ENCODE data around the gene C6orf89. TPM values are rescaled to one million over a fixed set of nuclear protein-coding genes. Genes with fewer than 3 reads are reported as not detected.
A peak's percentile ranks its signal among the peaks of the same experiment; 100 is the strongest.

Gene C6orf89
- total and polyA plus RNA-seq, 2 experiments from 2014 or later, result 73.8 to 84.0 TPM

- TF ChIP-seq EZH2phosphoT487 (IDR thresholded peaks at IDR 0.05; ENCODE audit: insufficient read depth, low read depth) (no peak), EZH2 (IDR thresholded peaks at IDR 0.05; ENCODE audit: insufficient read depth, poor library complexity, severe bottlenecking) (no peak)
- 53 to 56% methylated on average over 13 to 14 of the region's 14 CpGs for WGBS, 2 experiments (ENCODE audit: low coverage in 1 of 2, low lambda C conversion rate in 2 of 2, missing lambda C conversion rate in 2 of 2)
- in situ Hi-C loops (cut with MboI), result no loop called here
- Histone ChIP-seq H3K4me2 (ENCODE audit: unreplicated experiment) (no peak overlapping the region), H3K79me2 (ENCODE audit: insufficient read depth) (peaks cover 25% of the 10 kb centered on the region), H3K36me3 (ENCODE audit: low read depth) (peaks cover 57% of the 10 kb centered on the region), H3K9ac (no peak overlapping the region), H4K20me1 (ENCODE audit: insufficient read depth) (no peaks in the 10 kb centered on the region), H3K9me3 (ENCODE audit: low read depth) (no peaks in the 10 kb centered on the region), H3K27ac (no peak overlapping the region), H2AFZ (no peak overlapping the region), H3K9me2 (ENCODE audit: insufficient read depth) (no peaks in the 10 kb centered on the region), H3F3A (ENCODE audit: insufficient read depth) (peaks cover 46% of the 10 kb centered on the region), H3K4me3 (no peak overlapping the region), H3K27me3 (replicated peaks; ENCODE audit: insufficient read depth) (no peaks in the 10 kb centered on the region), H3K4me1 (ENCODE audit: insufficient read depth) (no peaks in the 10 kb centered on the region)
- no peak for DNase-seq
Observed at GRCh38 chr6:36969240-36969691, 83.5 kb downstream of the C6orf89 start.

GRCh38 chr6:36969988-36970891 lies 84.5 kb downstream of the C6orf89 start:
- H3K4me1 ChIP-seq (ENCODE audit: insufficient read depth), result no peaks in the 10 kb centered on the region
- WGBS, 2 experiments (ENCODE audit: low coverage in 1 of 2, low lambda C conversion rate in 2 of 2, missing lambda C conversion rate in 2 of 2), result 81 to 85% methylated on average over 17 of the region's 17 CpGs
- in situ Hi-C loops (cut with MboI), result no loop called here
- peaks cover 35% of the 10 kb centered on the region for H3K79me2 ChIP-seq (ENCODE audit: insufficient read depth)
- no peaks in the 10 kb centered on the region for H3K27me3 ChIP-seq (replicated peaks; ENCODE audit: insufficient read depth)
- H3K9me3 ChIP-seq (ENCODE audit: low read depth), result no peaks in the 10 kb centered on the region
- peaks cover 44% of the 10 kb centered on the region for H3F3A ChIP-seq (ENCODE audit: insufficient read depth)
- H4K20me1 ChIP-seq (ENCODE audit: insufficient read depth), result no peaks in the 10 kb centered on the region
- H2AFZ ChIP-seq, result no peak overlapping the region
- no peak for DNase-seq
- H3K9me2 ChIP-seq (ENCODE audit: insufficient read depth), result no peaks in the 10 kb centered on the region
- no peak overlapping the region for H3K9ac ChIP-seq
- H3K36me3 ChIP-seq (ENCODE audit: low read depth), result peaks cover 67% of the 10 kb centered on the region
- TF ChIP-seq EZH2phosphoT487 (IDR thresholded peaks at IDR 0.05; ENCODE audit: insufficient read depth, low read depth), result no peak
- no peak overlapping the region for H3K4me2 ChIP-seq (ENCODE audit: unreplicated experiment)
- no peak overlapping the region for H3K4me3 ChIP-seq
- H3K27ac ChIP-seq, result no peak overlapping the region

- H3K79me2 ChIP-seq (ENCODE audit: insufficient read depth), result peaks cover 44% of the 10 kb centered on the region
- peak overlapping the region; percentile 21; the same call in 1 of the 2 replicates for H3K9ac ChIP-seq
- no peaks in the 10 kb centered on the region for H4K20me1 ChIP-seq (ENCODE audit: insufficient read depth)
- WGBS, 2 experiments (ENCODE audit: low coverage in 1 of 2, low lambda C conversion rate in 2 of 2, missing lambda C conversion rate in 2 of 2), result 73 to 74% methylated on average over 16 to 17 of the region's 17 CpGs
- in situ Hi-C loops (cut with MboI), result no loop called here
- no peak overlapping the region for H3K4me3 ChIP-seq
- H3K9me3 ChIP-seq (ENCODE audit: low read depth), result no peaks in the 10 kb centered on the region
- H2AFZ ChIP-seq, result no peak overlapping the region
- H3K9me2 ChIP-seq (ENCODE audit: insufficient read depth), result no peaks in the 10 kb centered on the region
- H3F3A ChIP-seq (ENCODE audit: insufficient read depth), result peaks cover 35% of the 10 kb centered on the region
- TF ChIP-seq EZH2phosphoT487 (IDR thresholded peaks at IDR 0.05; ENCODE audit: insufficient read depth, low read depth), result no peak
- TF ChIP-seq EZH2 (IDR thresholded peaks at IDR 0.05; ENCODE audit: insufficient read depth, poor library complexity, severe bottlenecking), result no peak
- H3K27ac ChIP-seq, result no peak overlapping the region
- no peaks in the 10 kb centered on the region for H3K27me3 ChIP-seq (replicated peaks; ENCODE audit: insufficient read depth)
- H3K4me2 ChIP-seq (ENCODE audit: unreplicated experiment), result no peak overlapping the region
- no peak for DNase-seq
- no peaks in the 10 kb centered on the region for H3K4me1 ChIP-seq (ENCODE audit: insufficient read depth)
- peaks cover 75% of the 10 kb centered on the region for H3K36me3 ChIP-seq (ENCODE audit: low read depth)
Observed at GRCh38 chr6:36970892-36971842, 85.4 kb downstream of the C6orf89 start.

- Histone ChIP-seq H4K20me1 (ENCODE audit: insufficient read depth) (no peaks in the 10 kb centered on the region), H3F3A (ENCODE audit: insufficient read depth) (peaks cover 25% of the 10 kb centered on the region), H3K27me3 (replicated peaks; ENCODE audit: insufficient read depth) (no peaks in the 10 kb centered on the region), H3K27ac (no peak overlapping the region), H3K4me3 (no peak overlapping the region), H3K9ac (peak overlapping the region; percentile 21; the same call in 1 of the 2 replicates), H3K79me2 (ENCODE audit: insufficient read depth) (peaks cover 53% of the 10 kb centered on the region), H3K4me1 (ENCODE audit: insufficient read depth) (no peaks in the 10 kb centered on the region), H3K9me3 (ENCODE audit: low read depth) (no peaks in the 10 kb centered on the region), H3K36me3 (ENCODE audit: low read depth) (peaks cover 82% of the 10 kb centered on the region), H3K4me2 (ENCODE audit: unreplicated experiment) (no peak overlapping the region), H3K9me2 (ENCODE audit: insufficient read depth) (no peaks in the 10 kb centered on the region), H2AFZ (no peak overlapping the region)
- DNase-seq, result no peak
- no peak for TF ChIP-seq EZH2 (IDR thresholded peaks at IDR 0.05; ENCODE audit: insufficient read depth, poor library complexity, severe bottlenecking)
- TF ChIP-seq EZH2phosphoT487 (IDR thresholded peaks at IDR 0.05; ENCODE audit: insufficient read depth, low read depth), result no peak
- in situ Hi-C loops (cut with MboI), result no loop called here
- 79 to 83% methylated on average over 14 of the region's 14 CpGs for WGBS, 2 experiments (ENCODE audit: low coverage in 1 of 2, low lambda C conversion rate in 2 of 2, missing lambda C conversion rate in 2 of 2)
Observed at GRCh38 chr6:36971921-36972673, 86.3 kb downstream of the C6orf89 start.
